Stomach (tissue), 9 donors: ENCODE results near the gene YWHAB. TPM values are rescaled to one million over a fixed set of nuclear protein-coding genes. Genes with fewer than 3 reads are reported as not detected.

Source experiments
- DNase-seq, 2 donors: peaks; one replicate each; pipeline versions ENCODE4 v3.0.0 to v3.0.0-alpha.2; 2013 to 2019
- H3K27ac ChIP-seq, 5 donors: fragments of 200-600 bp in 4 of 5; sonication (generic) in 4 of 5; one replicate each; pipeline ENCODE4 v1.5.1; 2013 to 2019; ENCODE audit warnings: mild to moderate bottlenecking in 1 of 5, moderate library complexity in 1 of 5
- H3K27me3 ChIP-seq, 3 donors: fragments of 200-600 bp; sonication (generic); one replicate each; pipeline ENCODE4 v1.5.1; 2017 to 2019; ENCODE audit warnings: mixed run types in 1 of 3
- H3K36me3 ChIP-seq, 4 donors: fragments of 200-600 bp; sonication (generic); 1 replicate in 3 of 4; 2 replicates in 1 of 4; pipeline ENCODE4 v1.5.1; 2016 to 2019
- H3K4me1 ChIP-seq, 4 donors: fragments of 200-600 bp; sonication (generic); one replicate each; pipeline ENCODE4 v1.5.1; 2016 to 2019
- H3K4me3 ChIP-seq, 4 donors: fragments of 200-600 bp; sonication (generic) in 3 of 4; one replicate each; pipeline ENCODE4 v1.5.1; 2016 to 2019; ENCODE audit warnings: mild to moderate bottlenecking in 1 of 4
- H3K9me3 ChIP-seq, 4 donors: fragments of 200-600 bp; sonication (generic); one replicate each; pipeline ENCODE4 v1.5.1; 2016 to 2019
- CTCF ChIP-seq, 7 experiments: fragments of 450-650 bp in 4 of 7; fragments of 200-600 bp in 3 of 7; sonication (generic) in 3 of 7; IDR thresholded peaks; one replicate each; pipeline ENCODE4 v1.5.1; 2016 to 2019; ENCODE audit warnings: antibody characterized with exemption in 7 of 7, control low read depth in 2 of 7, mild to moderate bottlenecking in 1 of 7
- EP300 ChIP-seq: sonication (generic); formaldehyde crosslinking; IDR thresholded peaks from one replicate; pipeline ENCODE4 v1.6.1; 2017; ENCODE audit warnings: antibody characterized with exemption
- POLR2A ChIP-seq, 4 donors: fragments of 450-650 bp; IDR thresholded peaks; one replicate each; pipeline ENCODE4 v1.6.1; 2016; ENCODE audit warnings: antibody characterized with exemption in 4 of 4, control low read depth in 2 of 4, mild to moderate bottlenecking in 1 of 4, moderate library complexity in 1 of 4
- POLR2AphosphoS5 ChIP-seq, 3 donors: sonication (generic); formaldehyde crosslinking; IDR thresholded peaks; one replicate each; pipeline ENCODE4 v1.6.1; 2016; ENCODE audit warnings: antibody characterized with exemption in 3 of 3
- WGBS, 5 donors: extraction: QIAGEN DNeasy Blood & Tissue Kit in 3 of 5; methylation state at CpG; one replicate each; pipeline versions ENCODE4 v1.1.5 to v1.1.7; 2013 to 2018; 5-methylcytosine and 5-hydroxymethylcytosine counted together
- intact Hi-C: fragments of 100-400 bp; cut with DNase I; formaldehyde crosslinking; loops from one replicate; pipeline ENCODE4 v1.15.1; 2023; ENCODE audit warnings: low total_unique reads
- polyA plus RNA-seq, 3 donors: library from polyadenylated mRNA; stranded (reverse); fragments of 200-250 nt; gene quantifications; one replicate each; pipeline ENCODE4 v1.2.3, GENCODE V29; 2013
- total RNA-seq, 5 donors: library from RNA; depleted of rRNA; stranded (reverse); fragments of >200 nt; gene quantifications; one replicate each; pipeline versions ENCODE4 v1.1.0 to v1.2.3, GENCODE V29; 2014 to 2016
- donor health status: healthy with polysubstance abuse.
- donor health status: Bipolar disorder and iron deficiency.
- donor health status: healthy.

The YWHAB gene
- total and polyA plus RNA-seq, 8 donors, result 52.2 to 135 (median 93.1) TPM

GRCh38 chr20:44897133-44897532 is 11.6 kb downstream of the YWHAB start:
- intact Hi-C loops, result no loop called here
- peaks cover 22 to 95% (median 59%) of the 10 kb centered on the region in 4 donors for H3K4me1 ChIP-seq
- no peak overlapping the region for H3K27ac ChIP-seq
- no peak overlapping the region for H3K4me3 ChIP-seq
- 75 to 91% (median 79%) methylated on average over 1 of the region's 1 CpG for WGBS, 5 donors
- DNase-seq, result no peak
- no peaks in the 10 kb centered on the region for H3K9me3 ChIP-seq
- no peaks in the 10 kb centered on the region for H3K27me3 ChIP-seq
- H3K36me3 ChIP-seq, result peaks cover 8 to 20% (median 12%) of the 10 kb centered on the region in 4 donors
- TF ChIP-seq EP300 (no peak), POLR2AphosphoS5 (IDR thresholded peaks at IDR 0.05) (no peak), POLR2A (IDR thresholded peaks at IDR 0.05) (no peak), CTCF (IDR thresholded peaks at IDR 0.05) (no peak)

- H3K4me1 ChIP-seq, result peaks cover 13 to 65% (median 40%) of the 10 kb centered on the region in 4 donors
- H3K9me3 ChIP-seq, result no peaks in the 10 kb centered on the region
- peaks cover 27 to 52% (median 44%) of the 10 kb centered on the region in 4 donors for H3K36me3 ChIP-seq
- intact Hi-C loops, result no loop called here
- no peak for DNase-seq
- WGBS, 5 donors, result 81 to 89% (median 82%) methylated on average over 5 of the region's 5 CpGs
- H3K4me3 ChIP-seq, result no peak overlapping the region
- no peaks in the 10 kb centered on the region for H3K27me3 ChIP-seq
- no peak overlapping the region for H3K27ac ChIP-seq
- TF ChIP-seq POLR2A (IDR thresholded peaks at IDR 0.05) (no peak), CTCF (IDR thresholded peaks at IDR 0.05) (no peak), POLR2AphosphoS5 (IDR thresholded peaks at IDR 0.05) (no peak)
These were observed 14.8 kb downstream of the YWHAB start for GRCh38 chr20:44900231-44900854.

GRCh38 chr20:44901974-44902373 is 16.5 kb downstream of the YWHAB start:
- peaks cover 3 to 48% (median 26%) of the 10 kb centered on the region in 4 donors for H3K4me1 ChIP-seq
- DNase-seq, result no peak
- TF ChIP-seq POLR2AphosphoS5 (IDR thresholded peaks at IDR 0.05) (no peak), POLR2A (IDR thresholded peaks at IDR 0.05) (no peak), CTCF (IDR thresholded peaks at IDR 0.05) (no peak)
- H3K4me3 ChIP-seq, result no peak overlapping the region
- H3K36me3 ChIP-seq, result peaks cover 37 to 68% (median 60%) of the 10 kb centered on the region in 4 donors
- H3K9me3 ChIP-seq, result no peaks in the 10 kb centered on the region
- no peak overlapping the region for H3K27ac ChIP-seq
- no peaks in the 10 kb centered on the region for H3K27me3 ChIP-seq
- intact Hi-C loops, result no loop called here
- 76 to 91% (median 85%) methylated on average over 2 of the region's 2 CpGs for WGBS, 5 donors

- H3K9me3 ChIP-seq, result no peaks in the 10 kb centered on the region
- H3K27ac ChIP-seq, result no peak overlapping the region
- intact Hi-C loops, result no loop called here
- no peak overlapping the region for H3K4me3 ChIP-seq
- peaks cover 3 to 32% (median 14%) of the 10 kb centered on the region in 4 donors for H3K4me1 ChIP-seq
- no peak for DNase-seq
- TF ChIP-seq EP300, result no peak
- H3K27me3 ChIP-seq, result no peaks in the 10 kb centered on the region
- WGBS, 5 donors, result 47 to 64% (median 52%) methylated on average over 5 of the region's 5 CpGs
- H3K36me3 ChIP-seq, result peaks cover 45 to 86% (median 79%) of the 10 kb centered on the region in 4 donors
These were observed 18.9 kb downstream of the YWHAB start for GRCh38 chr20:44904377-44904776.
